Endothelial cell of umbilical vein (primary cell): ENCODE results near the gene CTBP2. TPM values are rescaled to one million over a fixed set of nuclear protein-coding genes. Genes with fewer than 3 reads are reported as not detected.

Experiments used
- BruUV-seq: library from RNA; stranded (reverse); fragments of 400-500 nt; replicated peaks from 2 replicates; lab custom pipeline; 2021; lab: Mats Ljungman, UMichigan
- CTCF ChIA-PET: fragments of 300-600, 350-600 bp; sonication (Branson Sonifier 250); formaldehyde crosslinking; loops from one replicate; lab custom pipeline; 2021; ENCODE audit warnings: antibody characterized with exemption, inconsistent platforms; lab: Charles Lee
- POLR2A ChIA-PET: fragments of 300-600, 350-600 bp; sonication (Branson Sonifier 250); formaldehyde crosslinking; loops from one replicate; lab custom pipeline; 2021; ENCODE audit warnings: antibody characterized with exemption, inconsistent platforms; lab: Charles Lee
- DNase-seq: peaks from one replicate; pipeline ENCODE4 v3.0.0-alpha.2; 2011; ENCODE audit warnings: low read depth, low spot score
- FAIRE-seq: peaks from 2 replicates; lab custom pipeline; 2011; peaks lifted over from hg19 to GRCh38; lab: Jason Lieb, UNC
- H2AFZ ChIP-seq: 2 replicates; pipeline ENCODE4 v1.6.0; 2012; ENCODE audit warnings: low read depth, low read length, control low read depth, inconsistent platforms
- H3K27ac ChIP-seq: 2 replicates; pipeline ENCODE4 v1.5.1; 2011; ENCODE audit warnings: low read depth, mild to moderate bottlenecking, control low read depth, low read length, moderate library complexity; ENCODE audit not compliant: insufficient read depth
- H3K27me3 ChIP-seq, 2 experiments: 2 replicates each; pipeline versions ENCODE4 v1.6.0 to v1.6.1; 2011; ENCODE audit warnings: low read length in 2 of 2, mixed read lengths in 1 of 2; ENCODE audit not compliant: control insufficient read depth in 2 of 2, insufficient read depth in 2 of 2
- H3K36me3 ChIP-seq, 2 experiments: 2 replicates in 1 of 2; 3 replicates in 1 of 2; pipeline ENCODE4 v1.5.1; 2011; ENCODE audit warnings: low read length in 2 of 2, mild to moderate bottlenecking in 1 of 2, moderate library complexity in 1 of 2; ENCODE audit not compliant: control insufficient read depth in 2 of 2, insufficient read depth in 2 of 2; ENCODE audit errors: extremely low read depth in 1 of 2
- H3K4me1 ChIP-seq: 3 replicates; pipeline ENCODE4 v1.5.1; 2011; ENCODE audit warnings: mild to moderate bottlenecking, low read length; ENCODE audit not compliant: control insufficient read depth, insufficient read depth; ENCODE audit errors: extremely low read depth
- H3K4me2 ChIP-seq: 2 replicates; pipeline ENCODE4 v1.6.1; 2011; ENCODE audit warnings: low read length, control low read depth, mixed read lengths; ENCODE audit not compliant: insufficient read depth
- H3K4me3 ChIP-seq, 3 experiments: fragments of 200-600 bp in 1 of 3; sonication (generic), shearing (Covaris generic) in 1 of 3; replicated peaks in 1 of 3; 2 replicates each; pipeline ENCODE4 v1.5.1; 2011 to 2016; ENCODE audit warnings: control low read depth in 3 of 3, low read length in 3 of 3, mild to moderate bottlenecking in 2 of 3, inconsistent platforms in 1 of 3, low read depth in 1 of 3, moderate library complexity in 1 of 3; ENCODE audit not compliant: insufficient read depth in 1 of 3
- H3K79me2 ChIP-seq: 2 replicates; pipeline ENCODE4 v1.6.0; 2012; ENCODE audit warnings: low read length, inconsistent platforms; ENCODE audit not compliant: control insufficient read depth, insufficient read depth
- H3K9ac ChIP-seq: replicated peaks from 2 replicates; pipeline ENCODE3; 2011; ENCODE audit warnings: low read length, control low read depth; ENCODE audit not compliant: insufficient read depth; ENCODE audit errors: extremely low read depth
- H3K9me1 ChIP-seq: replicated peaks from 3 replicates; pipeline ENCODE4 v1.6.0; 2011; ENCODE audit warnings: mild to moderate bottlenecking, low read length; ENCODE audit not compliant: control insufficient read depth, insufficient read depth; ENCODE audit errors: extremely low read depth
- H3K9me3 ChIP-seq: replicated peaks from 2 replicates; pipeline ENCODE4 v1.5.1; 2012; ENCODE audit warnings: low read length, inconsistent platforms; ENCODE audit not compliant: control insufficient read depth, insufficient read depth
- H4K20me1 ChIP-seq: replicated peaks from 2 replicates; pipeline ENCODE3; 2011; ENCODE audit warnings: mild to moderate bottlenecking, low read length; ENCODE audit not compliant: control insufficient read depth, insufficient read depth; ENCODE audit errors: extremely low read depth
- CTCF ChIP-seq, 2 donors: IDR thresholded peaks; 1 replicate in 1 of 2; 2 replicates in 1 of 2; pipeline ENCODE4 v1.5.1; 2011; ENCODE audit warnings: low read length in 2 of 2, mild to moderate bottlenecking in 2 of 2, moderate library complexity in 2 of 2, control low read depth in 1 of 2, inconsistent platforms in 1 of 2, low read depth in 1 of 2; ENCODE audit not compliant: insufficient read depth in 1 of 2; ENCODE audit errors: extremely low read depth in 1 of 2
- EZH2 ChIP-seq: IDR thresholded peaks from 2 replicates; pipeline ENCODE4 v1.6.1; 2012; ENCODE audit warnings: borderline replicate concordance, low read depth, mild to moderate bottlenecking, moderate library complexity, low read length, inconsistent platforms; ENCODE audit not compliant: severe bottlenecking
- FOS ChIP-seq: IDR thresholded peaks from 2 replicates; pipeline ENCODE4 v1.6.1; 2011; ENCODE audit warnings: mild to moderate bottlenecking, low read length, moderate library complexity, borderline replicate concordance; ENCODE audit not compliant: insufficient read depth
- GATA2 ChIP-seq: IDR thresholded peaks from 2 replicates; pipeline ENCODE4 v1.7.0; 2011; ENCODE audit warnings: low read depth, mild to moderate bottlenecking, moderate library complexity, mixed read lengths, low read length; ENCODE audit not compliant: insufficient read length, insufficient read depth
- JUN ChIP-seq: IDR thresholded peaks from 2 replicates; pipeline ENCODE4 v1.6.1; 2011; ENCODE audit warnings: borderline replicate concordance, low read depth; ENCODE audit not compliant: insufficient read length, insufficient read depth
- MAX ChIP-seq: IDR thresholded peaks from 2 replicates; pipeline ENCODE4 v1.6.1; 2011; ENCODE audit not compliant: insufficient read depth, insufficient read length
- MYC ChIP-seq: IDR thresholded peaks from one replicate; pipeline ENCODE4 v1.6.1; 2011; ENCODE audit warnings: mild to moderate bottlenecking, low read depth, low read length
- POLR2A ChIP-seq: IDR thresholded peaks from 2 replicates; pipeline ENCODE4 v1.6.1; 2012; ENCODE audit warnings: low read depth, mild to moderate bottlenecking, control low read depth, low read length
- POLR2AphosphoS5 ChIP-seq: IDR thresholded peaks from 2 replicates; pipeline ENCODE4 v1.6.1; 2012; ENCODE audit warnings: low read depth, mild to moderate bottlenecking, control low read depth, low read length, moderate library complexity; ENCODE audit not compliant: insufficient read depth
- dilution Hi-C: fragments of 300-500 bp; cut with MboI; formaldehyde crosslinking; loops from one replicate; pipeline ENCODE4 v1.15.0; 2019; ENCODE audit warnings: low sequenced_read_pairs; ENCODE audit not compliant: extremely low pct_ligation_motif_present
- intact Hi-C: fragments of 100-400 bp; cut with micrococcal nuclease; formaldehyde crosslinking; loops from one replicate; pipeline ENCODE4 v1.10.0; 2022
- polyA plus RNA-seq, 4 experiments: library from polyadenylated mRNA; depleted of rRNA in 3 of 4; stranded (reverse) in 3 of 4; unstranded in 1 of 4; fragments of >200 nt; gene quantifications; 2 replicates each; pipeline versions ENCODE4 v1.2.1 to v1.2.3, GENCODE V29; 2011 to 2012; ENCODE audit warnings: missing spikeins in 1 of 4
- total RNA-seq: library from RNA; stranded (reverse); gene quantifications from 2 replicates; pipeline ENCODE4 v1.2.3, GENCODE V29; 2021

Gene CTBP2
- total and polyA plus RNA-seq, 2 donors (not counting 3 experiments of a cell fraction or from before 2014, with no cell fraction given), result 118 to 128 TPM

DNA sequence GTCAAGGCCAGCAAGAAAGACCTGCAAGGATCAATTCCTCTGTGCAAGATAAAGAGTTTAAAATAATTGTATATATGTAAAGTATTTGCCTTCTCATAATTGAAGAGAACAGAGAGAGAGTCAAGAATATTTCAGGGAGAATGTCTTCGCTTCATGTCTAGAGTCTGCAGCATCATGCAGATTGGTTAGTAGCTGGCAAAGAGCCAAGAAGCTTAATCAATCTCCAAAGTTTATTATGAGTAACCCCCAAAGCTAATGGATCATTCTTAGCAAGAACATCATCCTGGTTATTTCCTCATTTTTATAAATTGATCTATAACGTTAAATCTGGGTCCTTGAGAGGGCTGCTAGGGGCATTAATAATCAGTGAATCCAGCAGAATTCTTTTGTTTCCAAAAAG is 38.9 kb upstream of the CTBP2 start:
- DNase-seq, result no peak
- intact Hi-C loops, result no loop called here
- ChIA-PET POLR2A (no interaction called here), CTCF (interaction anchor here (1.1 kb wide), 1 partner anchor 9 kb away, joined by 3 read pairs; no protein-coding TSS in a partner anchor)
- TF ChIP-seq CTCF (IDR thresholded peaks at IDR 0.05; ENCODE audit: extremely low read depth in 1 of 2, insufficient read depth in 1 of 2, low read depth in 1 of 2, low read length in 2 of 2) (no peak), MAX (no peak), POLR2A (no peak), GATA2 (no peak), FOS (no peak), JUN (no peak), MYC (no peak), EZH2 (no peak), POLR2AphosphoS5 (no peak)
- H3K4me3 ChIP-seq, result no peak overlapping the region
- H3K79me2 ChIP-seq, result no peaks in the 10 kb centered on the region
- no peaks in the 10 kb centered on the region for H3K4me1 ChIP-seq
- no TSS peak for BruUV-seq
- no peak overlapping the region for H3K27ac ChIP-seq
- no peak overlapping the region for H2AFZ ChIP-seq
- H3K9me1 ChIP-seq, result no peaks in the 10 kb centered on the region
- no peak overlapping the region for H3K4me2 ChIP-seq
- no peaks in the 10 kb centered on the region for H3K9me3 ChIP-seq
- no peaks in the 10 kb centered on the region for H4K20me1 ChIP-seq
- no peak overlapping the region for H3K9ac ChIP-seq
- H3K36me3 ChIP-seq, result no peaks in the 10 kb centered on the region
- dilution Hi-C loops, result no loop called here
- FAIRE-seq, result no peak
- peaks cover 2 to 5% of the 10 kb centered on the region in 2 experiments for H3K27me3 ChIP-seq
